Measurements from ENCODE around the gene CSNK1D.

DNA sequence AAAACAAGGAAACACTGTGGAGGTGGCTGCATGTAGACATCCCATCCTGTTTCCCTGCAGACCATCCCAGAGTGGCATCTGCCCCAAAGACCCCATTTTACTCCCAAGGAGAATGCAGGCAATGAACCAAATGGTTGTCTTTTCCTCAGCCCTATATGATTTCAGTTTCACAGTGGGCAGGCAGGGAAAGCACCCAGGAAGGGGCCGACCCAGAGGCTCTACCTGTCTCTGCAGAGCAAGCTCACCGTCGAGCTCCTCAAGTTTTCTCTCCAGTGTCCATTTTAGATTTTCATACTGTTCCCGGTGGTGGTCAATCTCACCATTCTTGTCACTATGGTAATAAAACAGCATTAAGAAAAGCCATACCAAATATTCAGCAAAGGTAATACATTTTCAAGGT, 75.4 kb downstream of the CSNK1D start:
- TF ChIP-seq, protein P1, sequence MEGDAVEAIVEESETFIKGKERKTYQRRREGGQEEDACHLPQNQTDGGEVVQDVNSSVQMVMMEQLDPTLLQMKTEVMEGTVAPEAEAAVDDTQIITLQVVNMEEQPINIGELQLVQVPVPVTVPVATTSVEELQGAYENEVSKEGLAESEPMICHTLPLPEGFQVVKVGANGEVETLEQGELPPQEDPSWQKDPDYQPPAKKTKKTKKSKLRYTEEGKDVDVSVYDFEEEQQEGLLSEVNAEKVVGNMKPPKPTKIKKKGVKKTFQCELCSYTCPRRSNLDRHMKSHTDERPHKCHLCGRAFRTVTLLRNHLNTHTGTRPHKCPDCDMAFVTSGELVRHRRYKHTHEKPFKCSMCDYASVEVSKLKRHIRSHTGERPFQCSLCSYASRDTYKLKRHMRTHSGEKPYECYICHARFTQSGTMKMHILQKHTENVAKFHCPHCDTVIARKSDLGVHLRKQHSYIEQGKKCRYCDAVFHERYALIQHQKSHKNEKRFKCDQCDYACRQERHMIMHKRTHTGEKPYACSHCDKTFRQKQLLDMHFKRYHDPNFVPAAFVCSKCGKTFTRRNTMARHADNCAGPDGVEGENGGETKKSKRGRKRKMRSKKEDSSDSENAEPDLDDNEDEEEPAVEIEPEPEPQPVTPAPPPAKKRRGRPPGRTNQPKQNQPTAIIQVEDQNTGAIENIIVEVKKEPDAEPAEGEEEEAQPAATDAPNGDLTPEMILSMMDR (IDR thresholded peaks at IDR 0.05; ENCODE audit: poor library complexity, severe bottlenecking) = no peak
- TF ChIP-seq POLR2AphosphoS5 (IDR thresholded peaks at IDR 0.05) = no peak
- TF ChIP-seq, protein P2, sequence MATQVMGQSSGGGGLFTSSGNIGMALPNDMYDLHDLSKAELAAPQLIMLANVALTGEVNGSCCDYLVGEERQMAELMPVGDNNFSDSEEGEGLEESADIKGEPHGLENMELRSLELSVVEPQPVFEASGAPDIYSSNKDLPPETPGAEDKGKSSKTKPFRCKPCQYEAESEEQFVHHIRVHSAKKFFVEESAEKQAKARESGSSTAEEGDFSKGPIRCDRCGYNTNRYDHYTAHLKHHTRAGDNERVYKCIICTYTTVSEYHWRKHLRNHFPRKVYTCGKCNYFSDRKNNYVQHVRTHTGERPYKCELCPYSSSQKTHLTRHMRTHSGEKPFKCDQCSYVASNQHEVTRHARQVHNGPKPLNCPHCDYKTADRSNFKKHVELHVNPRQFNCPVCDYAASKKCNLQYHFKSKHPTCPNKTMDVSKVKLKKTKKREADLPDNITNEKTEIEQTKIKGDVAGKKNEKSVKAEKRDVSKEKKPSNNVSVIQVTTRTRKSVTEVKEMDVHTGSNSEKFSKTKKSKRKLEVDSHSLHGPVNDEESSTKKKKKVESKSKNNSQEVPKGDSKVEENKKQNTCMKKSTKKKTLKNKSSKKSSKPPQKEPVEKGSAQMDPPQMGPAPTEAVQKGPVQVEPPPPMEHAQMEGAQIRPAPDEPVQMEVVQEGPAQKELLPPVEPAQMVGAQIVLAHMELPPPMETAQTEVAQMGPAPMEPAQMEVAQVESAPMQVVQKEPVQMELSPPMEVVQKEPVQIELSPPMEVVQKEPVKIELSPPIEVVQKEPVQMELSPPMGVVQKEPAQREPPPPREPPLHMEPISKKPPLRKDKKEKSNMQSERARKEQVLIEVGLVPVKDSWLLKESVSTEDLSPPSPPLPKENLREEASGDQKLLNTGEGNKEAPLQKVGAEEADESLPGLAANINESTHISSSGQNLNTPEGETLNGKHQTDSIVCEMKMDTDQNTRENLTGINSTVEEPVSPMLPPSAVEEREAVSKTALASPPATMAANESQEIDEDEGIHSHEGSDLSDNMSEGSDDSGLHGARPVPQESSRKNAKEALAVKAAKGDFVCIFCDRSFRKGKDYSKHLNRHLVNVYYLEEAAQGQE (IDR thresholded peaks at IDR 0.05; ENCODE audit: borderline replicate concordance) = no peak
- TF ChIP-seq EZH2 (IDR thresholded peaks at IDR 0.05; ENCODE audit: borderline replicate concordance, insufficient read depth, low read length, poor library complexity, severe bottlenecking) = no peak
- no peak for TF ChIP-seq EP300 (conservative IDR thresholded peaks at IDR 0.05; ENCODE audit: poor library complexity, severe bottlenecking)
- no peak for TF ChIP-seq SMC3 (conservative IDR thresholded peaks at IDR 0.05; ENCODE audit: poor library complexity)
- no peak for TF ChIP-seq TAF1 (IDR thresholded peaks at IDR 0.05; ENCODE audit: low read depth)

Measured in neural cell (in vitro differentiated cells).